CD4-positive, alpha-beta T cell treated with Interleukin-17A for 1 hour (primary cell): ENCODE data around the gene RAD9A.

Experiments used
- DNase-seq: peaks from one replicate; pipeline ENCODE4 v3.0.0-alpha.2; 2020

RAD9A gene

DNA sequence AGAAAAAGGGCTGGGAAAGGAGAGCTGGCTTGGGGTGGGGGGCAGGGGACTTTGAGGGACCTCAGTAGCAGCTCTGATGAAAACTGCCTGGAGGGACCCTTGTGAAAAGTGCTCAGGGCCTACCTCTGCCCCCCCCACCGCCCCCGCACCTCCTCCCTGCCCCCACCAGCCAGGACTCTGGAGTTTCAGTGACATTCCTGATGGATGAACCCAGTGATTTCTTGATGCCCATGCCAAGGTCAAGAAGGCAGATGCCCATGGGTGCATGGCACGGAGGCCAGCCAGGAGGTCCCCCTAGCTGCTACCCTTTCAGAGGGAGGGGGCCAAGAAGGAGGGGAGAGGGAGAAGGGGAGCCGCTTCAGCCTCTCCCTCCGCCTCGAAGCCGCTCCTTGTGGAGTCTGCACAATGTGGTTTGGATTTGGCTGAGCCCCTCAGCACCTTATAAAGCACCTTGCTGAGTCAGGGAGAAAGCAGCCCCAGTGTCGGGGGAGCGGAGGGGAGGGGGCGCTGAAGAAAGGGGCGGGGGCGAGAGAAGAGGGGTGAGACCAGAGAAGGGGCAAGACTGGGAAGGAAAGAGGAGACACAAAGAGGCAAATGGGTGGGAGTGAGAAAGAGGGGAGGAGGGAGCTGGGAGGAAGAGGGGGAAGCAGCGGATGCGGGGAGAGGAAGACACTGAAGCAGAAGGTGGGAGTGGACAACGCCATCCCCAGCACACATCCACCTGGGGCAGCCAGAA lies 16.3 kb upstream of the RAD9A start:
- DNase-seq: no peak

DNA sequence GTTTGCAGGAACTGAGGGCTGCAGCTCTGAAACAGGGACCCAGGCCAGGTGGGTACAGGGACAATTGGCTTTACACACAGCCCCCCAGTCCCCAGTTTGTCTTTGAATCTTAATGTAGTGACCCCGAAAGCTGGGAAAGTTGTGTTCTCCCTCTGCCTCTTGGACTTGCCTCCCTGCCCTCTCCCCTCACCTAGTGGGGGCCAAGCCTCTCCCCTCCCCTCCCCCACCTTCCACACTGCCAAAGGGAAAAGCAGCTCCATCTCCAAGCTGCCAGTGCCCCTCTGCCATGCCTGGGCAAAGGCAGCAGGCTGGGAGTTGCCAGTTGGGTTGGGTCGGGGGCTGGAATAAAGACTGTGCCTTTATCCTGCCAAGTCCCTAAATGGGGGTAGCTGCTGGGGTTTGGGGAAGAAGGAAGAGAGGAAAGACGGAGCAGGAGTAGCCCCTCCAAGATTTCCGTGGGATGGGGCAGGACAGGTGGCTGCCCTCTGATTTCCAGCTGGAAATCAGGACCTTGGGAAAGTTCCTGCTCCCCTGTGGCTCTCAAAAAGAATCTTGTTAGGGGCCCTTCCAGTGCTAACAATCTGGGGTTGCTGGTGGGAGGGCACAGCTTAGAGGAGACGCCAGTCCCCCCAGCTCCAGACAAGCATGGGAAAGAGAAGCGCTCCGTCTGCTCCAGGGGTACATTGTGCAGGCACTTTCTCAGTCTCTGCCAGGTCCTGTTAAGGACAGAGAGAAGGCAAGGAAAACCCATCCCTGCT lies 15.5 kb upstream of the RAD9A start:
- no peak for DNase-seq

DNA sequence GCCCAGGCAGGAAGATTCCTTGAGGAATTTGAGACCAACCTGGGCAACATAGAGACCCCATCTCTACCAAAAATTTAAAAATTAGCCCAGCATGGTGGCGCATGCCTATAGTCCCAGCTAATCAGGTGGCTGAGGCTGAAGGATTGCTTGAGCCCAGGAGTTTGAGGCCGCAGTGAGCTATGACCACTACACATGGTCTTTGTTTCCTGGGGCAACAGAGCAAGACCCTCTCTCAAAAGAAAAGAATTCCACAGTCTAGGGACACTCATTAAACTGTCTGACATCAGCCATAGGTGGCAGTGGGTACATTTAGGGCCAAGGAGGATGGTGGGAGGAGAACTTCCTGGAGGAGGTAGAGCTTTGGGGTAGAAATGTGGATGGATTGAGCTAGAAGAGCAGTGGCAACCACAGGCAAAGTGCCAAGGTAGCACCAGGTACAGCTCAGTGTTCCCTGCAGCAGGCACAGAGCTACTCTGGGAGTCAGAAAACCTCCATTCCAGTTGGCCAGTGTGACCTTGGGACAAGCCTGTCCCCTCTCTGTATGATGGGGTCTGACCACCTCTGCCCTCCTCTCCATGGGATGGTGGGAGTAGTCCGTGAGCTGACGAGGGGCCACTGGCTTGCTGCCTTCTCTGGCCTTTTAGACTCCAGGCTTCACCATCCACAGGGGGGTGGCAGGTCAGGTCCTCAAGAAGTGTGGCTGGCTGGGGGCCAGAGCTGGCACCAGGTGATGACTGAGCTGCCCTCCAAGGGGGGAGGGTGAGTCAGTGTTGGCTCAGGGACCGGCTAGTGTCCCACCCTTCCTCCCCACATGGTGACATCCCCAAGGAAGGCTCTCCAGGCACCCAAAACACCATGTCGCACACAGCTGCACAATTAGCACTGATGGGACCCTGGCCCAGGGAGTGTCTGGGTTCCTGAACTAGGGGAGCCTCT lies 14.6 kb upstream of the RAD9A start:
- no peak for DNase-seq

DNA sequence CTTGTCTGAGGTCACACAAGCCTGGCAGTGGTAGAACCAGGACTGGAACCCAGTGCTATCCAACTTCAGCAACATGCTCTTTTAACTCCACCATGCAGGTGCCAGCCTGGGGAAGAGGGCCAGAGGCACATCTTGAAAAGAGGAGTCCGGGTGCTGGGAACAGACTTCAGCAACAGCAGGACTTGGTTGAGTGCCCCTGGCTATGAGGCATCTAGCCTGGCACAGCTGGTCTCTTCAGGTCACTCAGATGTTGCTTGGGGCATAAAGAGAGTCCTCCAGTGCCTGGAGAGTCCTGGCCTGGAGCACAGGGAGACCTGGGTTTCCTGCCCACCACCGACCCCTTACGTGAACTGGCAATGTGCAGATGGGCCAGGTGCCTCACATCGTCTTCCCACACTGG lies 13.2 kb upstream of the RAD9A start:
- DNase-seq: no peak

DNA sequence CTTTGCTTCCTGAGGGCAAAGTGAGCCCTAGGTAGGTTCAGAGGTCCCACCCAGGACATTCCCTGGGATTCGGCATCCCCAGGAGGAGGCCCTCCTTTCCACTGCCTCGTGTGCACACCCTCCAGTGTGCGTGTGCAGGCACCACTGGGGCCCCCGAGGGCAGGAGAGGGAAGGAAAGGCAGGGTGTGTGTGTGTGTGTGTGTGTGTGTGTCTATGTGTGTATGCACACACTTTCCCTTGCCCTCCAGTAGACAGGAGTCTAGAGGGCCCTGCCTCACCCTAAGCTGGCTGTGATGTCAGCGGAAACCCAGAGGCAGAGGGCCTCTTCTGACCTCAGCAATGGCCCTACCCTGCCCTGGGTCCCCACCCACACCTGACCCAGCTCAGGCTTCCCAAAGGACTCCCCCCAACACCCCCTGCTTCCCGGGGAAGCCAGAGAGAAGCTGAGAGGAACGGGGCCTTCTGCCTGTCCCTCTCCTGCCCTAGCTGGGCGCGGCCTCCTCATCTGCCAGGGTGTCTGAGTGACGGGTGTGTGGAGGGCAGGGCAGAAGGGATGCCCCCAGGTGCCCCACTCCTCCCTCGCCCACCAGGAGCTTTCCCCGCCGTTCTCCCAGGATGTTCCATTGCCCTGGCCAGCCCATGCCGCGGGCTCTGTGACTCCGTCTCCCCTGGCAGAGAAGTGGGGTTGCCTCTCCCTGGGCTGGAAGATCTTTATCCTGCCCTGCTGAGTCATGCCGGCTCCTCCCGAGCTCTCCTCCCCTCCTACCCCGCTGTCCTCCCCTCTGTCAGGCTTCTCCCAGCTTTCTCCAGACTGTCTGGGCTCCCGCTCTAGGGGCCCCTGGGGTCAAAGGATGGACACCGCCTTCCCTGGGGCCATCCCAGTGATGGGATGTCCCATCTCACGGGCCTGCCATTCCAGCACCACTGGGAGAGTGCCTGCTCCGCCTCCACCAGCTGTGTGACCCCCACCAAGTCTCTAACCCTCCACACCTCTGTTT lies 12.4 kb upstream of the RAD9A start:
- no peak for DNase-seq

DNA sequence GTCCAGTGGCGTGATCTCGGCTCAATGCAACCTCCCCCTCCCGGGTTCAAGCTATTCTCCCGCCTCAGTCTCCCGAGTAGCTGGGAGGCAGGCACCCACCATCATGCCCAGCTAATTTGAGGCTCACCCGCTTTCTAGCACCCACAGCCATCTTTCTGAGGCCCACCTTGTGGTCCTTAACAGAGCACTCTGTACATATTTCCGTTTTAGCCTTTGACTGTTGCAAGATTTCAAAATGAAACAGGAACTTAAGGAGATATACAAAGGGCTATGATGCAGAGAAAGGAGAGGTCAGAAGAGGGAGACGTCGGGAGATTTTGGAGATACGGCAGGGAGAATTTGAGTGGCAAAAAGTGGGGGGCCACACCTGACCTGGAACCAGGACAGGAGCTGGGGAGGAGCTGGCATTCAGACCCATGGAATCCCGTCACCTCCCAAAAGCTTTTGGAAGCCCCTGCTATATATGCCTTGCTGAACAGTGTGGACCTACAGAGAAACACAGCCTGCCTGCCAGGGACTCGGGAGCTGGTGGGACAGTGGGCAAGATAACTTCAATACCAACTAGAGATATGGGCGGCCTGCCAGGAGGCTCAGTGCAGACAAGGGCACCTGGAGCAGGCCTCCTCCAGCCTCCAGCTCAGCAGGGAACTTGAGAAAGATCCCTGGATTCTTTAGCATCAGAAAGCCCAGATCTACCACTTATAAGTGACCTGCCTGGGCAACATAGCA lies 10.4 kb upstream of the RAD9A start:
- DNase-seq: no peak

DNA sequence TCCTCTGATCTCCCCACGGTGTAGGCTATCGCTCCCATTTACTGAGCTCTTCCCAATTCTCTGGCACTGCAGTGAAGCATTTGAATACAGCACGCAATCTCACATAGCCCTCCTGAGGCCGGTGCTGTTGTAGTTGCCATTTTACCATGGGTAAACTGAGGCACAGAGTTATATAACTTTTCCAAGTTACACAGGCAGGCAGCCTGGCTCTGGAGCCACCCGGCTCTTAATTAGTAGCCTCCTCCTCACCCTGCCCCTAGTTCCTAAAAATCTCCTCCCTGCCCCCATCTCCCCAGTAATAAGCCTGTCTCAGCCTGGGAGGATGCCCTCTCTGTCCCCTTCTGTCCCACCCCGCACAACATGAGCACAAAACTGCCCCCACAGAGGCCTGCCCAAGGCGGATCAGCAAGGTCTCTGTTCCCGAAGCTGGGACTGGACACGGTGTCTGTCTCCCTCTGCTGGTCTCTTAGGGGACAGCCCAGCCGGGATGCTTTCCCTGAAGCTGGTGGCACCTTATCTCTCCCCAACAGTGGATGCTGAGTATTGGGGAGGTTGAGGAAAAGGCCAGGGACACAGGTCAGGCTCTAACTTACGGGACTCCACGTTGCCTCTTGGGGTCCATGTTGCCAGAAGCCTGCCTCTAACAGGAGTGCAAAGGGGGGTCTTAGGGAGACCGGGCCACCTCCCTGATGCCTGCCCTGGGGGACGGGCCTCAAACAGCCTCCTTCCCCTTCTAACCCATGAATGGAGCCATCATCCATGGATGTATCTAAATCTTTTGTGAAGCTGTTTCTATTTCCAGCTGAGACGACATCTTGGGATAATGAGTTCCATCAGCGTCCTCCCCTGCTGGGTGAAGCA lies 9.3 kb upstream of the RAD9A start:
- DNase-seq: peak; percentile 89

DNA sequence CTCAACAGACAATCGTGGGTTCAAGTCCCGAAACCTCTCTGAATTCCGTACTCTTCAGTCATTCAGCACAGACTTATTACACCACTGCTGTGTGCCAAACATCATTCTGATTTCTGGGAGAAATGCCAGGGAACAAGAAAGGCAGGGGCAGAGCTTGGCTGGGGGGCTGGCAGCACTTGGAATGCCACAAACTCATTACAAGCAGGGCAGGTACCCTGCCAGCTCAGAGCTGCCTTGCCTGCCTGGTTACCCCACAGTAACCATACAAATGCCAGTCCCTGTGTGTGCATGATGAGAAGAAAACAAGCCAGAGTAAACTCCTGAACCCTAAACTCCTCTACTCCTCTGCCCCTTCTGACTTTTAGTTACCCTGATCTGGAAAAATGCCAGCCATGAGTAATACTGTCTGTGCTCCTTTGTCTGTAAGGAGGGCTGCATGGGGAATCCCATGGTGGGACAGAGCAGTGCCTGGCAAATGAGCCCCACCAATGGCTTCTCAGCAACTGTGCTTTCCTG lies 6.9 kb upstream of the RAD9A start:
- DNase-seq: no peak

DNA sequence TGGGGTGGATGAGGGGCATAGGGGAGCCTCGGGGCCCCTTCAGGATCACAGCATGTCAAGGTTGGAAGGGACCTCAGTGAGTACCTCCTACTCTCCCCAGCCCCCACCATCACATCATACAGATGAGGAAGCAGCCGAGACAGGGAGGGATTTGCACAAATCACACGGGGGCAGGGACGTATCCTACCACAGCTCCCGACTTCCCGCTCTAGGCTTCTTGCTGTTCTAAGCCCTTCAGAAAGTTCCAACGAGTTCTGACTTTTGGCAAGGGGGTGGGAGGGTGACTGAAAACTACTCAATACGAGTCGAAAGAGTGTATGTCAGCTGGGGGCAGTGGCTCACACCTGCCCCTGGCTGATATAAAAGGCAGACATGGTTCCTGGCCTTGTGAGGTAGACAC lies 4.7 kb upstream of the RAD9A start:
- DNase-seq: no peak

DNA sequence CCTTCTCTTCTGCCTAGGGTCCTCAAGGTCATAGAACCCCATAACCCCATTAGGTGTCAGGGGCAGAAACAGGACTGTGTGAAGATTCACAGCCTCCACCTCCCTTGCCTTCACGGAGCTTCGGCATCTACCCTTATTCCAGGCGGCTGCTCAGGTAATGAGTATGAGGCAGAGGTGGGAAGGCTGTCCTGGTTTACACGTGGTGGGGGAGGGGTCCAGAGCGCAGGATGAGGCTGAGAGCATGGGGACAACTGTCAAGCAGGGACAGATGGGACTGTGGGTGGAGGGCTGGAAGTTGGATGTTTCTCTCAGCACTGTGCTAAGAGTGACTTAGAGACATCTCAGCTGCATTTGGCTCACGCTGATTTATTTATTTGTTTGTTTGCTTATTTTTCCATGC lies 4.3 kb upstream of the RAD9A start:
- no peak for DNase-seq

DNA sequence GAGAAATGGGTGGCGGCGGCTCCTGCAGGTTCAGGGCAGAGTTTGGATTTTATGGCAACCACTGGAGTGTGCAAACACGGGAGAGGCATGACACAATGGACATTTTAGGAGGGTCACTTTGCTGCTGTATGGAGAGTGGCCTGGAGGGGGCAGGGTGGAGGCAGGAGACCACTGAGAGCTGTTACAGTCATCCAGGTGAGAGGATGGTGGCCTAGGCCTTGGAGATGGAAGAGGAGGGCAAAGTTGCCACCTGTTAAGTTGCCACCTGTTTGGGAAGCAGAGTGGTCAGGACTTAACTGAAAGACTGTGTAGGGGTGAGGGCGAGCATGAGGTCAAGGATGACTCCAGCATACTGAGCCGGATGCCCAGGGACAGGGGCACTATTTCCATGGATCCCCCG lies 2.3 kb upstream of the RAD9A start:
- peak; percentile 69 for DNase-seq

DNA sequence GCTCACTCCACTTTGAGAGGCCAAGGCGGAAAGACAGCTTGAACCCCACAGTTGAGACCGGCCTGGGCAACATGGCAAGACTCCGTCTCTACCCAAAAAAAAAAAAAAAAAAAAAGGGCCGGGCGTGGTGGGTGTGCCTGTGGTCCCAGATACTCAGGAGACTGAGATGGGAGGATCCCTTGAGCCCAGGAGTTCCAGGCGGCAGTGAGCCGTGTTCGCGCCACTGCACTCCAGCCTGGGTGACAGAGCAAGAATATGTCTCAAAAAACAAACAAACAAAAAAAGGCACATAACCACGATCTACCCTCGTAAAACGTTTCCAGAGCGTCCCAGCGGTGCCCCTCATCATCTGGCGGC lies 861 bp upstream of the RAD9A start:
- no peak for DNase-seq

DNA sequence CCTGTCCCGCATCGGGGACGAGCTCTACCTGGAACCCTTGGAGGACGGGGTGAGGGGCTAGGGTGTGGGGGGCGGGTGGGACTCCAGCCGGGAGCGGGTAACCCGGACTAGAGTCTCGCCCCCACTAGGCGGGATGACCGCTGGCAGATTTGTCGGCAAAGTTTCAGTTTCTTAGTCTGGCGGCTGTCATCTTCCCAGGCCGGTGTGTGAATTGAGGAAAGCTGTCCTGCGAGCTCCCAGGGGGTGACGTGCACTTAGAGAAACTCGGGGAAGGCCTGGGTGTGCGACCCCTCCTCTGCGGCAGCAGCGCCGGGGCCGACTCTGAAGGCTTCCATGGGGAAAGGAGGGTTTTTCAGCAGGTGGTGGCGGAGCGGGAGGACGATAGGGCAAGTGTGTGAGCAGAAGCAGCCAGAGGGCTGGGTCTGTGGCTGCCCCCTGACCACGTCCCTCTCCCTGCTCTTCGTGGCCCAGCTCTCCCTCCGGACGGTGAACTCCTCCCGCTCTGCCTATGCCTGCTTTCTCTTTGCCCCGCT lies 463 bp downstream of the RAD9A start:
- no peak for DNase-seq

DNA sequence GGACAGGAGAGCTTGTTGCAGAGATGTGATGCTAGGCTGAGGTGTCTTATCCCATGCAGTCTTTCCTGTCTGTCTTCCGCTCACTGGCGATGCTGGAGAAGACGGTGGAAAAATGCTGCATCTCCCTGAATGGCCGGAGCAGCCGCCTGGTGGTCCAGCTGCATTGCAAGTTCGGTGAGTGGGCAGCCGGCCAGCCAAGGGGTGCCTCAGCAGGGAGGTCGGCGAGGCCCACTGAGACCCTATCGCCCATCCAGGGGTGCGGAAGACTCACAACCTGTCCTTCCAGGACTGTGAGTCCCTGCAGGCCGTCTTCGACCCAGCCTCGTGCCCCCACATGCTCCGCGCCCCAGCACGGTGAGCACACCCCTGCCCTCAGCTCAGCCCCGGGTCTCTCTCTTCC lies 1.7 kb downstream of the RAD9A start:
- DNase-seq: no peak

DNA sequence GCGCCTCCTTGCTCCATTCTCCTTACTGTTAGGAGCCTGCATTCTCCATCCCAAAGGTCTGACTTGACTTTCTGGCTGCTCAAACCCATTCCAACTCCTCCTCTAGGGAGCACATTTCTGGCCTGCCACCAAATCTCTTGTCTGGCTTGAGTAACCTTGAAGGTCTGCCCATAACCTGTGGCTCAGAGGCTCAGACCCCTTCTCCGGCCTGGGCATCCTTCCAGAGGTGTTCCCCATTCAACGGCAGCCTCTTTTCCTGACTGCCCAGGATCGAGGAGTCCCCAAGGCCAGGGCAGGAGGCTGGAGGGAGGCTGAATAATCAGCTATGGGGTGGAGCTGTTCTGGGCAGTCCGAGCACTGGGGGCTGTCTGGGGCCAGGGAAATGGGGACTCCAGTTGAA lies 2.2 kb downstream of the RAD9A start:
- no peak for DNase-seq

DNA sequence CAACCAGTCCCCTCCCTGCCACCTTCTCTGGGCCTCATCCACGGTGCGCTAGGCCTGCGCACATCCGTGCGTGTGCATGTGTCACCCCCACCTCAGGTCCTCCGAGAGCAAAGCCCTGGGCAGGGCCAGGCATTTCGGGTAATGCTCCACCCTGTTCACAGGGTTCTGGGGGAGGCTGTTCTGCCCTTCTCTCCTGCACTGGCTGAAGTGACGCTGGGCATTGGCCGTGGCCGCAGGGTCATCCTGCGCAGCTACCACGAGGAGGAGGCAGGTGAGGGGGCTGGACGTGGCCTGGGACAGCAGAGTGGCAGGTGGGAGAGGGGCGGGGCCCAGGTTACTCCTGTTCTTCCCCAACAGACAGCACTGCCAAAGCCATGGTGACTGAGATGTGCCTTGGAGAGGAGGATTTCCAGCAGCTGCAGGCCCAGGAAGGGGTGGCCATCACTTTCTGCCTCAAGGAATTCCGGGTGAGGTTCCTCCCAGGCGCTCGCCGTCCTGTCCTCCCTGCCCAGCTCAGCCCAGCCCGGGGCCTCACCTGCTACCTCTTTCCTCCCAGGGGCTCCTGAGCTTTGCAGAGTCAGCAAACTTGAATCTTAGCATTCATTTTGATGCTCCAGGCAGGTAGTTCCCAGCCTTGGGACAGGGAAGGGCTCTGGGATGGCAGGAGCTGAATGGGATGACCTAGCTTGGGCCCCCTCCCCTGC lies 3.9 kb downstream of the RAD9A start:
- no peak for DNase-seq

DNA sequence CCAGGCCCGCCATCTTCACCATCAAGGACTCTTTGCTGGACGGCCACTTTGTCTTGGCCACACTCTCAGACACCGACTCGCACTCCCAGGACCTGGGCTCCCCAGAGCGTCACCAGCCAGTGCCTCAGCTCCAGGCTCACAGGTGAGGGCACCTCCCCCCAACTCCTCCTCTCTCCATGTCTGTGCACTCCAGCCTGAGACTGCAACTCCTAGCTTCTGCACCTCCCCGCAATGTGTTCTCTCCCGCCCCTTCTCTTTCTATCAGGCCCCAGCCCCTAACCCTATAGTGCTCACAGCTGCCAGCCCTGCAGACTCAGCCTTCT lies 4.4 kb downstream of the RAD9A start:
- no peak for DNase-seq

DNA sequence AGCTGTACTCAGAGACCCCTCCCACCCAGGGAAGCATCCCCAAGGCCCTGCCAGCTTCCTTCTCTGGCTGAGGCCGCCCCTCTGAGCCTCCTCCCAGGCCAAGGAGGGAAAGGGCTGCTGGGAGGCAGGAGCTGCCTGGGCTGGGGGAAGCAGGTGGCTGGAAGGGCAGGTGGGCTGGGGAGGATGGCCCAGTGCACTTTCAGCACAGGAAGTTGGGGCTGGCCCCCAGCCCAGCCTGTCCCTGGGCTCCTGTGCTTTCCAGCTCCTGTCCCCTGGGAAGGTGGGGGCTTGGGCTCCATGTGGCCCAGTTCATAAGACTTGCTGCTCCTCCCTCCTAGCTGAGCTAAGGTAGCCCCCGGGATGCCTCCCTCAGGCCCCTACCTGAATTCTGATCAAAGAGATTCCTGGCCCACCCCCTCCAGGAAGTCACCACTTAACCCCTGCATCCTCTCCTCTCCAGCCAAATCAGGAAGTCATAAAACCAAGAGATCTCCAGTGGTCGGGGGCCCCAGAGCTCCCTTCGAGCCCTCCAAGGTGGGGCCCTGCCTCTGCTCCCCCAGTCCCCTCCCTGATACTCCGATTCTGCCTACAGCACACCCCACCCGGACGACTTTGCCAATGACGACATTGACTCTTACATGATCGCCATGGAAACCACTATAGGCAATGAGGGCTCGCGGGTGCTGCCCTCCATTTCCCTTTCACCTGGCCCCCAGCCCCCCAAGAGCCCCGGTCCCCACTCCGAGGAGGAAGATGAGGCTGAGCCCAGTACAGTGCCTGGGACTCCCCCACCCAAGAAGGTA lies 5.0 kb downstream of the RAD9A start:
- DNase-seq: no peak

DNA sequence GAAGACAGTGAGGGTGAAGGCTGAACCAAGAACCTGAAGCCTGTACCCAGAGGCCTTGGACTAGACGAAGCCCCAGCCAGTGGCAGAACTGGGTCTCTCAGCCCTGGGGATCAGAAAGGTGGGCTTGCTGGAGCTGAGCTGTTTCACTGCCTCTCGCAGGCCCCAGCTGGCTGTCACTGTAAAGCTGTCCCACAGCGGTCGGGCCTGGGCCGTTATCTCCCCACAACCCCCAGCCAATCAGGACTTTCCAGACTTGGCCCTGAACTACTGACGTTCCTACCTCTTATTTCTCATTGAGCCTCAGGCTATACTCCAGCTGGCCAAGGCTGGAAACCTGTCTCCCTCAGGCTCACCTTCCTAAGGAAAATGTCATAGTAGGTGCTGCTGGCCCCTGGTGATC lies 5.8 kb downstream of the RAD9A start:
- no peak for DNase-seq
